PC-3 (cell line): ENCODE measurements around the gene HCFC1.

Experiments used
- EZH2 ChIP-seq: fragments of 300-600 bp; sonication (generic); IDR thresholded peaks from one replicate; pipeline ENCODE4 v1.6.1; 2017; ENCODE audit warnings: antibody characterized with exemption, mild to moderate bottlenecking, low read length; ENCODE audit not compliant: unreplicated experiment
- TF ChIP-seq, protein P1 (sequence below): fragments of 300-600 bp; sonication (generic); conservative IDR thresholded peaks from 2 replicates; pipeline ENCODE4 v1.5.1; 2017; ENCODE audit warnings: antibody characterized with exemption, low read depth, mild to moderate bottlenecking, low read length

DNA sequence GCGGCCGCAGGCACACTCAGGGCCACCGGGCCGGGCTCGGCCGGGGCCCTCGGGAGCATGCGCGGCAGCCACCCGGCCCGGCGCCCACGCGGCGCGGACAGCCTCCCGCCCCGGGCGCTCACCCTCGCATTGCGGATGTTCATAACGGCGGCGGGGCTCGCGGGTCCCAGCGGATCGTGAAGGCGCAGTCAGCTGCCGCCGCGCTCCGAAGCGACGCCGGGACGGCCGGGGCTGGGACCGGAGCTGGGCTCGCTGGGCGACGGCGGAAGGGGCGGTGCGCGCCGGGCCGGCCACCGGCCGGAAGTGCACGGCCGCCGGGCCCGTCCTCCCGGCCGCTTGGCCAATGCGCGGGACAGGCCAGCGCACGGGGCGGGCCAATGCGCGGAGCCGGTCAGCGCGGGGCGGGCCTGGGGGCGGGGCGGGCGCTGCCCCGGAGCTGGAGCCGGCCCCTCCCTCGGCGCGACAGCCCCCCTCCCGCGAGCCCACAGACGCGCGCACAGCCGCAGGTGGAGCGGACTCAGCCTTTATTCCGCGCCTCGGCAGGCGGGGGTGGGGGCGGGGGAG lies 36.8 kb downstream of the HCFC1 start, which contains the start of gene NAA10:
- TF ChIP-seq, protein P1, sequence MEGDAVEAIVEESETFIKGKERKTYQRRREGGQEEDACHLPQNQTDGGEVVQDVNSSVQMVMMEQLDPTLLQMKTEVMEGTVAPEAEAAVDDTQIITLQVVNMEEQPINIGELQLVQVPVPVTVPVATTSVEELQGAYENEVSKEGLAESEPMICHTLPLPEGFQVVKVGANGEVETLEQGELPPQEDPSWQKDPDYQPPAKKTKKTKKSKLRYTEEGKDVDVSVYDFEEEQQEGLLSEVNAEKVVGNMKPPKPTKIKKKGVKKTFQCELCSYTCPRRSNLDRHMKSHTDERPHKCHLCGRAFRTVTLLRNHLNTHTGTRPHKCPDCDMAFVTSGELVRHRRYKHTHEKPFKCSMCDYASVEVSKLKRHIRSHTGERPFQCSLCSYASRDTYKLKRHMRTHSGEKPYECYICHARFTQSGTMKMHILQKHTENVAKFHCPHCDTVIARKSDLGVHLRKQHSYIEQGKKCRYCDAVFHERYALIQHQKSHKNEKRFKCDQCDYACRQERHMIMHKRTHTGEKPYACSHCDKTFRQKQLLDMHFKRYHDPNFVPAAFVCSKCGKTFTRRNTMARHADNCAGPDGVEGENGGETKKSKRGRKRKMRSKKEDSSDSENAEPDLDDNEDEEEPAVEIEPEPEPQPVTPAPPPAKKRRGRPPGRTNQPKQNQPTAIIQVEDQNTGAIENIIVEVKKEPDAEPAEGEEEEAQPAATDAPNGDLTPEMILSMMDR, result no peak
- no peak for TF ChIP-seq EZH2
